Hindlimb muscle (tissue), 1 donor: Measurements from ENCODE around the gene RPUSD2. TPM values are rescaled to one million over a fixed set of nuclear protein-coding genes. Genes with fewer than 3 reads are reported as not detected.
"Not testable (repeated sequence)": the region's sequence is repeated elsewhere in the genome, so short reads cannot be mapped to it uniquely, and the experiment has no call there.

ENCODE experiments used
- DNase-seq: peaks from one replicate; pipeline ENCODE4 v3.0.0-alpha.2; 2013
- polyA plus RNA-seq: library from polyadenylated mRNA; unstranded; fragments of 120-200 nt; gene quantifications from one replicate; pipeline ENCODE4 v1.2.1, GENCODE V29; 2013; ENCODE audit not compliant: insufficient read length

RPUSD2 gene
- polyA plus RNA-seq, 1 donor, result 10.5 TPM

GRCh38 chr15:40565333-40566238, 3.5 kb upstream of the RPUSD2 start:
- no peak for DNase-seq

GRCh38 chr15:40567111-40567510, 2.0 kb upstream of the RPUSD2 start:
- DNase-seq, result no peak

- DNase-seq, result no peak
Measured at GRCh38 chr15:40575113-40575512, 6.0 kb downstream of the RPUSD2 start.

GRCh38 chr15:40576914-40577313, 7.8 kb downstream of the RPUSD2 start:
- DNase-seq, result not testable (repeated sequence)

- no peak for DNase-seq
Measured at GRCh38 chr15:40578892-40579291, 9.8 kb downstream of the RPUSD2 start.

DNA sequence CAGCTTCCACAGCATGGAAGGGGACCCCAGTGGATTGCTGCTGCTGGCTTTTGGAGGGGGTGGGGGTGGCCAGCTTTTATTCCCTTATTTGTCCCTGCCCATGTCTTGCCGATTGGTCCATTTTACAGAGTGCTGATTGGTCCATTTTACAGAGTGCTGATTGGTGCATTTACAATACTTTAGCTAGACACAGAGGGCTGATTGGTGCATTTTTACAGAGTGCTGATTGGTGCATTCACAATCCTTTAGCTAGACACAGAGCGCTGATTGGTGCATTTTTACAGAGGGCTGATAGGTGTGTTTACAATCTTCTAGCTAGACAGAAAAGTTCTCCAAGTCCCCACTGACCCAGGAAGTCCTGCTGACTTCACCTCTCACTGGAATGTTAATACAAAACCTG, 12.7 kb downstream of the RPUSD2 start:
- DNase-seq, result not testable (repeated sequence)

DNA sequence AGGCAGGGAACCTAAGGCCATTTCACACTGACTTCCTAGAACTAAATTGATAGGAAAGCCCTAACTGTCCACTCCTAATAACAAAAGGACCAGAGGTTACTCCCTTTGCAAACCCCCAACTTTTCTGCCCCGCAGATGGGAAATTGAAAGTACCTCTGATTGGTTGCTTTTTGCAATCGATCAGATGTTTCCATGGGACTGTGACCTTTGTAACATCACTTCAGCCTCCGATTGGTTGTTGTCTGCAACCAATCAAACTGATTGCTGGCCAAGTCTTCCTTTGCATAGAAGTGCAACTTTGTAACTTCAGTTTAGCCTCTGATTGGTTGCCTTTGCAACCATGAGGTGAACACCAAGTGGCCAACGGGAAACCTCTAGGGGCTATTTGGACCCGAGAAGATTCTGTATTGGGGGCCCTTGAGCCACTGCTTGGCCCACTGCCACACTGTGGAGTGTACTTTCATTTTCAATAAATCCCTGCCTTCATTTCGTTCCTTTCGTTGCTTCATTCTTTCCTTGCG, 13.7 kb downstream of the RPUSD2 start:
- peak; percentile 65 for DNase-seq

- peak; percentile 49 for DNase-seq
Measured at GRCh38 chr15:40584191-40584590, 15.1 kb downstream of the RPUSD2 start.

- DNase-seq, result no peak
Measured at GRCh38 chr15:40590667-40591050, 21.6 kb downstream of the RPUSD2 start.

DNA sequence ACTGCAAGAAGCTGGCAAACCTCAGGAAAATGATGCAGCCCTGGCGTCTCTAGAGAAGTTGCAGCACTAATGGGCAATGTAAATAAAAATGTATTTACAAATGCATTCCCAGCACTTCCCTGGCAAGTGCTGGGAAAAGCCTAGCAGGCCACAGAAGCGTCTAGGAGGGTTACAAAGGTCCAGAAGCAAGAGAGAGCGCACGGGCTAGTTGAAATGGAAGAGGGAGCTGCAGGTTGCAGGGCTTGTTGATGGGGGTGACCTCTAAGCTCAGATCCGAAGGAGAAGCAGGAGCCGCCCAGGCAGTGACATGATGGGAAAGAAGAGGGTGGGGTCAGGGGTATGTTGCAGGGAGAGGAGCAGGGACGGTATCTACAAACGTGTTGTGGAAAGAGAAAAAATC, 22.3 kb downstream of the RPUSD2 start:
- DNase-seq, result no peak

DNA sequence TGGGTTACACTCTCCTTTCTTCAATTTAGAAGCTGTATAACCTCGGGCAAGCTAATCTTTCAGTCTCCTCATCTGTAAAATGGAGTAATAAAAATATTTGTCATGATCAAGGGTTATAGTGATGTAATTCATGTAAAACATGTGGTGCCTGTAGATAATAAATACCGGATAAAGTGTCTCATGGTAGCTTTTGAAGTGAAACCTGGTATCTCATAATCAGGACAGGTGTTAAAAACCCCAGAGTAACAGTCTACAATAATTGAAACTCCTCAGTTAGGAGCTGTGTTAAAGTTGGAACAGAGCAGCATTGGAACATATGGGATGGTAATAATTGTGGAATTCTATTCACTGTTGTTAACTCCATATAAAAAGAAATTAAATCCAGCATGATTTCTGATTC, 24.1 kb downstream of the RPUSD2 start:
- no peak for DNase-seq

DNA sequence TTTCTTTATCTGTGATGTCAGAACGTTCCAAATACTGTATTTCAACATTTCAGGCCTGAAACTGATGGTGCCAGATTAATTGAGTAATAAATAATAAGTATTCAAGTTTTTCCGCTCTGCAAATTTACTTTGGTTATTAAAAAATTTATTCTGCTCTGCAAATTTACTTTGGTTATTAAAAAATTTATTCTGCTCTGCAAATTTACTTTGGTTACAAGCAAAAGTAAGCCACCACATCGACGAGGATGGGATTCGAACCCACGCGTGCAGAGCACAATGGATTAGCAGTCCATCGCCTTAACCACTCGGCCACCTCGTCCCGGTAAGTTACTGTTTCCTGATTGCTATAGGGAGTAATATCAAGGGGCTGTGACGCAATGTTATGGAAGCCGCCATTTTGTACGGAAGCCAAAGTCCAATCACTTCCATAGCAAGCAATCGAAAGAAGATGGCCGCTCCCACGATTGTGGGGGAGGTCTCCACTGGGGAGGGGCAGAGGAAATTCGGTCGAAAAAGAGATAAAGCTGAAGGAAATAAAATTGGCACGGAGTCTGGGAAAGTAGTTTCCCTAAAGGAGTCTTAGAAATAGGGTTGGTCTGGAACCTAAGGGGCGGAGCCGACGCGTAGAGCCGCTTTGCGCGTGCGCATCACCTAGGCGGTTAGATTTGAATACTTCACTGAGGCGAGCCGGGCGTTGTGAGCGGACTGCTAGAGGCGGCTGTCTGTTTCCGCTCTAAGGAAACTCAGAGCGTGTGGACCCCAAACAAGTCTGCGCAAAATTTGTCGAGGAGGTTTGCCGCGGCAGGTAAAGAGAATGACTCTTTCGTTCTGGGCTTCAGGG, 24.7 kb downstream of the RPUSD2 start, which contains the start of gene KNL1:
TSS of gene KNL1 (plus strand) at position 662 of the 841 bp plus-strand sequence. CDS start 8,683 bp downstream, outside the sequence.
- peak; percentile 96 for DNase-seq

DNA sequence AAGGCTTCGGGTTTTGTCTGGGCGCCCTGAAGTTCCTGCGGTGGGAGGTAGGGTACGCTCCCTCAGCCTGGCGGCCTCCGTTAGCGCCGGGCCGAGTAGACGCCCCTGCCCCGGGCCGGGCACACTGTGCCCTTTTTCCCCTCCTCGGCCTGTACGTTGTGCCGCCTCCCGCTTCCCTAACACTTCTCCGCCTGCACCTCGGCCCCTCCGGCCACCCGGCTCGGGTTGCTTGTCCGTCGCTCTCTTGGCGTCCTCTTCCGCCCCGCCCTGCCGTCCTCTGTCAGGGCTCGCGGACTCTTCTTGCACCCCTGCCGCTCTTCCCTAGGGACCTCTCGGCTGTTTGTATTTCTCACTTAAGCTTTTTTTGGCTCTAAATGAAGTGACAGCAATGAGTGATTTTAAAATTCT, 25.3 kb downstream of the RPUSD2 start:
- peak; percentile 63 for DNase-seq

GRCh38 chr15:40595219-40595618, 26.1 kb downstream of the RPUSD2 start:
- no peak for DNase-seq

- no peak for DNase-seq
Measured at GRCh38 chr15:40595773-40596172, 26.7 kb downstream of the RPUSD2 start.

- DNase-seq, result no peak
Measured at GRCh38 chr15:40597024-40597423, 27.9 kb downstream of the RPUSD2 start.

DNA sequence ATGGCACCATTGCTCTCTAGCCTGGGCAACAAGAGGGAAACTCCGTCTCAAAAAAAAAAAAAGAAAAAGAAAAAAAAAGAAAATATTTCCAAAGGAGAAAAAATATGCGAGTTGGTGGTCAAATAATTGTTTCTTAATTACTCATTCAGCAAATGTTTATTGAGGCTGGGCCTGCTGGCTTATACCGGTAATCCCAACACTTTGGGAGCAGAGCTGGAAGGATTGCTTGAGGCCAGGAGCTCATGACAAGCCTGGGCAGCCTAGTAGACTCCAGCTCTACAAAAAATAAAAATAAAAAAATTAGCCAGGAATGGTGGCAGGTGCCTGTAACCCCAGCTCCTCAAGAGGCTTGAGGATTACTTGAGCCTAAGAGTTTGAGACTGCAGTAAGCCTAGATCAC, 29.0 kb downstream of the RPUSD2 start:
- DNase-seq, result no peak

GRCh38 chr15:40598672-40599071, 29.6 kb downstream of the RPUSD2 start:
- DNase-seq, result no peak

DNA sequence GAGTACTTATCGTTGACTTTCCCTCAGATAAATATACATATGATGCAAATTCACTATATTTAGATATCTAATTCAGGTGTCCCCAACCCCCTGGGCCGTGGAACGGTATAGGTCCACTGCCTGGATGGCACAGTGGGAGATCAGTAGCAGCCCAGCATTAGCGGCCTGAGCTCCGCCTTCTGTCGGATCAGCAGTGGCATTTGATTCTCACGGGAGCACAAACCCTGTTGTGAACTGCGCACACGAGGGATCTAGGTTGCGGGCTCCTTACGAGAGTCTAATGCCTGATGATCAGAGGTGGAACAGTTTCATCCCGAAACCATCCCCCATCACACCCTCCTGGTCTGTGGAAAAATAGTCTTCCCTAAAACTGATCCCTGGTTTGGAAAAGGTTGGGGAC, 31.9 kb downstream of the RPUSD2 start:
- DNase-seq, result no peak

DNA sequence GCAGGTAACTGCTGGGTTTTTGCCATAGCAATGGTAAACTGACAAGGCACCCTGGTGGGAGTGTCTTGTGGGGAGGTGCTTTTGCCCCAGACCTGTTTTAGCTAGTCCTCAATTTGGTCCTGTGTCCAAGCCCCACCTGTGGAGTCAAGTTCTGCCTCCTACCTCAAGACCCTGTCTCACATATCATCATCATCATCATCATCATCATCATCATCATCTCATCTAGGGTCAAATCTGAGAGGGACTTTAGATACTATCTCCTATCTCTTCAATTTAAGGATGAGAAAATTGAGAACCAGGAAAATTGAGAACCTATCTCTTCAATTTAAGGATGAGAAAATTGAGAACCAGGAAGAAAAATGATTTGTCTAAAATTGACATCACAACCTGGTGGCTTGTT, 34.8 kb downstream of the RPUSD2 start:
- DNase-seq, result no peak

GRCh38 chr15:40613080-40613479, 44.0 kb downstream of the RPUSD2 start:
- DNase-seq, result no peak

DNA sequence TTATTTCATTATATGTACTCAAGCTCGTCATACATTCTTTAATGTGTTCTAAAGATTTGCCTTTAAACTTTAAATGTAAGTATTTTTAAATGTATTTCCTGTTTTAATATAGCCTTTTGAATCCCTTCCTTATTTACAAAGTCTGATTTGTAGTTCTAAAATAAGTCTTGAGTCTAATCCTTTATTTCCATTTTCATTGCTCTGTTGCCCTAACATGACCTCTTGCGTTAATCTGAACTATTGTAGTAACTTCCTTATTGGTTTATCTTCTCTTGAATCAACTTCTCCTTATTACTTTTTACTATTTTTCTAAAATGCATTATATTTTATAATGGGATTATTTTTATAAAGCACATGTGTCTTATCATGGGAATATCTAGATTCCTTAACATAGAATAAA, 48.9 kb downstream of the RPUSD2 start:
- no peak for DNase-seq

GRCh38 chr15:40618906-40619305, 49.8 kb downstream of the RPUSD2 start:
- no peak for DNase-seq
